NT2/D1 (cell line): ENCODE data around the gene EPB41L5.

Source experiments
- DNase-seq: peaks from one replicate; pipeline ENCODE4 v3.0.0-alpha.2; 2011; ENCODE audit warnings: low read depth, low spot score
- H3K27me3 ChIP-seq: 2 replicates; pipeline ENCODE4 v1.6.0; 2011; ENCODE audit warnings: mild to moderate bottlenecking; ENCODE audit not compliant: insufficient read length, insufficient read depth
- H3K36me3 ChIP-seq: 2 replicates; pipeline ENCODE4 v1.6.1; 2011; ENCODE audit warnings: mild to moderate bottlenecking, low read length, mixed read lengths; ENCODE audit not compliant: insufficient read depth, insufficient read length
- H3K4me1 ChIP-seq: 2 replicates; pipeline ENCODE4 v1.5.1; 2011; ENCODE audit not compliant: insufficient read depth, insufficient read length
- H3K4me3 ChIP-seq: 2 replicates; pipeline ENCODE4 v1.5.1; 2011; ENCODE audit warnings: low read depth; ENCODE audit not compliant: insufficient read length
- H3K9ac ChIP-seq: 2 replicates; pipeline ENCODE4 v1.6.0; 2011; ENCODE audit warnings: low read depth; ENCODE audit not compliant: insufficient read length
- H3K9me3 ChIP-seq: 2 replicates; pipeline ENCODE4 v1.5.1; 2011; ENCODE audit warnings: mild to moderate bottlenecking, low read length; ENCODE audit not compliant: insufficient read depth
- SUZ12 ChIP-seq: IDR thresholded peaks from 2 replicates; pipeline ENCODE4 v1.6.1; 2011; ENCODE audit not compliant: insufficient read length, insufficient read depth; ENCODE audit errors: extremely low read depth
- YY1 ChIP-seq: IDR thresholded peaks from 2 replicates; pipeline ENCODE4 v1.6.1; 2011; ENCODE audit not compliant: insufficient read length, insufficient read depth
- ZNF274 ChIP-seq: IDR thresholded peaks from 2 replicates; pipeline ENCODE4 v1.6.1; 2011; ENCODE audit warnings: mild to moderate bottlenecking, low read depth, low read length

The EPB41L5 gene

DNA sequence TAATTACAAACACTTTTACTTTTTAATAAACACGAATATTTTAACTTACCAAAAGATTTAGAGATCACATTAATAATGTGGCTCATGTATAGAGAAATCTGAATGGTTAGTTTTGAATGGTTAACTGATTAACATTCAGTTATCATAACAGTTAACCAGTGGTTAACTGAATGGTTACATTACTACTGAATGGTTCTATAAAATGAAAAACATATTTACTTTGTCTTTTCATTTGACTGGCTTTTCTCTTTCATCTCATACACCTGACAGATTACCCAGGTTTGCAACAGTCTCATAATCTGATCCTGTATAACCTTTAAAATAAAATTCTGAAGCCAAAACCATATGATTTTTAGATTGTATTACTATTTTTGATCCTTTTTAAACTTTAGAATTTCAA is 91.9 kb downstream of the EPB41L5 start:
- H3K4me3 ChIP-seq, result no peak overlapping the region
- peaks cover 19% of the 10 kb centered on the region for H3K36me3 ChIP-seq
- DNase-seq, result no peak
- no peaks in the 10 kb centered on the region for H3K27me3 ChIP-seq
- H3K9ac ChIP-seq, result no peak overlapping the region
- no peaks in the 10 kb centered on the region for H3K4me1 ChIP-seq
- no peaks in the 10 kb centered on the region for H3K9me3 ChIP-seq
- TF ChIP-seq YY1, result no peak
- TF ChIP-seq ZNF274, result no peak
- no peak for TF ChIP-seq SUZ12

DNA sequence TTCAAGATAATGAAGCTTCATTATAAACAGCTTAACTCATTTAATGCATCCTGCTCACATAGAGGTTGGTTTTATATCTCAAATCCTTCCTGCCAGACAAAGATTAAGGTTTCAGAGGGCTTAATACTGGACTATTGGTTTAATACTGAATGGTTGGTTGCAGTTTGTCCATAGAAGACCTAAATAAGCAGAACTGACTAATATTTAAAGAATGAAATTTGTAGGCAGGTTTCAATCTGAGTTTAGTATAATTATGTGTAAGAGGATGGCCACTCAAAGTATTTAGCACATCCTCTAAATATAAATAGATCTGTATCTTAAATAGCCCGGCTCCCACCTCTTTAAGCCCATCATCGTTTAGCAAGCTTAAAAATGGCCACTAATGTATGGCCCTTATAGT is 92.5 kb downstream of the EPB41L5 start:
- H3K4me1 ChIP-seq, result no peaks in the 10 kb centered on the region
- TF ChIP-seq YY1 (no peak), ZNF274 (no peak), SUZ12 (no peak)
- DNase-seq, result no peak
- no peaks in the 10 kb centered on the region for H3K9me3 ChIP-seq
- H3K4me3 ChIP-seq, result no peak overlapping the region
- peaks cover 18% of the 10 kb centered on the region for H3K36me3 ChIP-seq
- no peak overlapping the region for H3K9ac ChIP-seq
- no peaks in the 10 kb centered on the region for H3K27me3 ChIP-seq

DNA sequence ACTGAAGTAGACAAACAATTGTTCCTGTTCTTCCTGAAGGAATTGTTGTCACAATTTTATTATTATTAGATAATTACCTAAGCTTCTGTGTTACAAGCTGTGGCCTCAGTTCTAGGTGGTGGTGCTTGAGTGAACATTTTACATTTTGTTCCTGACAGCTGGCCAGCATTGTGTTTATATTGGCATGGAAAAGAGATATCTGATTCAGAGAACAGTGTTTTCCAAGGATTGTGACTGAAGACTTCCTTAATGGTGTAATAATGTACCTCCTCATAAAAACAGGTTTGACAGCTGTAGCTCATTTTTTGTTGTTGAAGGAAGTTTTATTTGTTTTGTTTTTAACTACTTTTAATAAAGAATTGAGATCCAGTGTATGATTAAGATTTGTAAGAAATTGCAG is 95.2 kb downstream of the EPB41L5 start:
- H3K9me3 ChIP-seq, result no peaks in the 10 kb centered on the region
- H3K4me1 ChIP-seq, result no peaks in the 10 kb centered on the region
- DNase-seq, result no peak
- H3K36me3 ChIP-seq, result peaks cover 10% of the 10 kb centered on the region
- H3K27me3 ChIP-seq, result no peaks in the 10 kb centered on the region
- no peak for TF ChIP-seq YY1
- no peak for TF ChIP-seq SUZ12
- no peak for TF ChIP-seq ZNF274
- no peak overlapping the region for H3K9ac ChIP-seq
- no peak overlapping the region for H3K4me3 ChIP-seq

DNA sequence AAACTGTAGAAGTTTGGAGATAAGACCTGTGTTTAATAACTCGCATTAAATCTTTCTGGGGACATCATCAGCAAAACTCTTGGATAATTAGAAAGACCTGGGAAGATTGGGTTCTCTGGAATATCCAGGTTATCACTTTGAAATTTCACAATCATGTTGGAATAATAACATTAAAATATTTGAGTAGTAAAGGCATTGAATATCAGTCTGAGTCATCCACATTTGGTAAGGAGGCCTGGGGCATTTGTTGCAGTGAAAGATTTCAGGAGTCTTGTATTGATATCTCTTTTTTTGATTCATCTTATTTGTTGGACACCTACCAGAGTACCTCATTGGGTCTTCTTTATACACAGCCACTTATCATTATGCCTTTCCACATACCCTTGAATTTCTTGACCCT is 95.9 kb downstream of the EPB41L5 start:
- Histone ChIP-seq H3K9ac (no peak overlapping the region), H3K4me3 (no peak overlapping the region), H3K9me3 (no peaks in the 10 kb centered on the region), H3K27me3 (no peaks in the 10 kb centered on the region), H3K36me3 (peaks cover 10% of the 10 kb centered on the region), H3K4me1 (no peaks in the 10 kb centered on the region)
- no peak for DNase-seq
- TF ChIP-seq ZNF274 (no peak), SUZ12 (no peak), YY1 (no peak)

DNA sequence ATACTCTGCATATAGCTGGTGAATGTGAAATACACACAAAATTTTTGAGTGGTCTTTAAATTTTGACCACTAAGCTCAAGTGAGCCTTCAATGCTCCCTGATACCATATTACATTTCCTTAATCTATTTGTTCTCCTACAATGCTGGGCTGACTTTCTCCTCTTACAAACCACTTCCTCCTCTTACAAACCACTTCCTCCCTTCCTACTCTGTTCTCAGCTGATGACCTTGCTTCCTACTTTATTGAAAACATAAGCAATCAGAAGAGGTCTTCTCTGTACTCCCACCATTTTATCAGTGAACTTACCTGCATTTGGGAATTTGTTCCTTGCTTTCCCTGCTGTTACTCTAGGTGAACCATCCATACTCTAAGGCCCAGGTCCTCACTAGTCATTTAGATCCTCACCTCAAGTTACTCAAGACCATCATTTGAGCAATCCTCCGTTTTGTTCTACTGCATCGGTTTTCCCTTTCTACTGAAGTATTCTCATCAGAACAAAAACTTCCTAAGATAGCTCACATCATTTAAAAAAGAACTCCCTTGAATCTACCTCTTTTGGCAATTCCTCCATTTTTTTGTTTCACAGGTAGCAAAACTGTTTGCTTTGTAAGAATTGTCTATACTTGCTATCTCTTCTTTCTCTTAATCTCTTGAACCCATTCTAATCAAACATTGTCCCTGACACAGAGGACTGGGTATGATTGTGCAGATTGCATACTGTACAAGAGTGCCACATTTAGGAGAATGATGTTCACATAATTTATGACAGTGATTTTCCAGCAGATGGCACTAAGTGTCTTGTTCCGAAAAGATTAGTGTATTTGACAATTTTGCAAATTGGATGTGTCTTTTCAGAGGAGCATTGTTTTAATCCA is 96.5 kb downstream of the EPB41L5 start:
- Histone ChIP-seq H3K9me3 (no peaks in the 10 kb centered on the region), H3K36me3 (peaks cover 4% of the 10 kb centered on the region), H3K27me3 (no peaks in the 10 kb centered on the region), H3K9ac (no peak overlapping the region), H3K4me1 (no peaks in the 10 kb centered on the region), H3K4me3 (no peak overlapping the region)
- no peak for DNase-seq
- TF ChIP-seq YY1 (no peak), ZNF274 (no peak), SUZ12 (no peak)

DNA sequence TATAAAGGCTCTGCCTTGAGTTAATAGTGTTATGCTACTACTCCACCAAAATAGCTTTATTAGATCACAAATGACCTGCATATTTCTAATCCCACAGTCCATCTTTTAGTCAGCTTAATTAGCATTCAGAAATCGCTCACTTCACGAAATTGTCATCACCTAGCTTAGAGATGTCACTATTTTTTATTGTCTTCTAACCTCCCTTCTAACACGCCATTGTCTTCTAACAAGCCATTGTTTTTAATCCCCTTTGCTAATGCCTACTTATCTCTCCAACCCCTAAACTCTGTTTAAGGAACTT is 97.1 kb downstream of the EPB41L5 start:
- Histone ChIP-seq H3K9me3 (no peaks in the 10 kb centered on the region), H3K4me3 (no peak overlapping the region), H3K36me3 (no peaks in the 10 kb centered on the region), H3K4me1 (no peaks in the 10 kb centered on the region), H3K27me3 (no peaks in the 10 kb centered on the region), H3K9ac (no peak overlapping the region)
- DNase-seq, result no peak
- TF ChIP-seq ZNF274, result no peak
- no peak for TF ChIP-seq SUZ12
- TF ChIP-seq YY1, result no peak

DNA sequence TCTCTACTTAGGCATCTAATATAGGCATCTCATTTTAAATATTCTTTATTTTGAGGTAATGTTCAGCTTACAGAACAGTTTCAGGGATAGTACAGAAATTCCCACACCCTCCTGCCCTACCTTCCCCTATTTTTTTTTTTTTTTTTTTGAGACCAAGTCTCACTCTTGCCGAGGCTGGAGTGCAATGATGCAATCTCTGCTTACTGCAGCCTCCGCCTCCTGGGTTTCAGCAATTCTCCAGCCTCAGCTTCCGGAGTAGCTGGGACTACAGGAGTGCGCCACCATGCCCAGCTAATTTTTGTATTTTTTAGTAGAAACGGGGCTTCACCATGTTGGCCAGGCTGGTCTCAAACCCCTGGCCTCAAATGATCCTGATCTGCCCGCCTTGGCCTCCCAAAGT is 97.6 kb downstream of the EPB41L5 start:
- no peak overlapping the region for H3K9ac ChIP-seq

More for the DNA sequence above, 97.6 kb downstream of the EPB41L5 start:
- no peak for TF ChIP-seq YY1
- H3K4me3 ChIP-seq, result no peak overlapping the region
- no peaks in the 10 kb centered on the region for H3K27me3 ChIP-seq
- no peaks in the 10 kb centered on the region for H3K36me3 ChIP-seq
- no peak for DNase-seq
- no peaks in the 10 kb centered on the region for H3K9me3 ChIP-seq
- H3K4me1 ChIP-seq, result no peaks in the 10 kb centered on the region
